Activated naive CD4-positive, alpha-beta T cell treated with anti-CD3 and anti-CD28 coated beads for 36 hours (primary cell): ENCODE results near the gene CUX1. TPM values are rescaled to one million over a fixed set of nuclear protein-coding genes. Genes with fewer than 3 reads are reported as not detected.
"Not testable (repeated sequence)": the region's sequence is repeated elsewhere in the genome, so short reads cannot be mapped to it uniquely, and the experiment has no call there.

Source experiments
- CTCF ChIA-PET: fragments of 350-600 bp; sonication (Branson Sonifier 250); formaldehyde crosslinking; loops from one replicate; lab custom pipeline; 2021; ENCODE audit warnings: antibody characterized with exemption; lab: Charles Lee
- DNase-seq: peaks from one replicate; pipeline ENCODE4 v3.0.0-alpha.2; 2020
- H3K27ac Mint-ChIP-seq: one replicate; pipeline ENCODE4 v1.8.0; 2021; ENCODE audit warnings: mild to moderate bottlenecking, mixed read lengths
- H3K27me3 Mint-ChIP-seq: one replicate; pipeline ENCODE4 v1.8.0; 2021; ENCODE audit warnings: low read depth, mixed read lengths
- H3K36me3 Mint-ChIP-seq: one replicate; pipeline ENCODE4 v1.8.0; 2021; ENCODE audit warnings: low read depth, mixed read lengths
- H3K4me1 Mint-ChIP-seq: one replicate; pipeline ENCODE4 v1.8.0; 2021; ENCODE audit warnings: low read depth, mixed read lengths
- H3K4me3 Mint-ChIP-seq: one replicate; pipeline ENCODE4 v1.8.0; 2021; ENCODE audit warnings: mild to moderate bottlenecking, moderate library complexity, mixed read lengths
- H3K9me3 Mint-ChIP-seq: one replicate; pipeline ENCODE4 v1.8.0; 2021; ENCODE audit warnings: mixed read lengths
- intact Hi-C: fragments of 100-400 bp; cut with micrococcal nuclease; formaldehyde crosslinking; loops from one replicate; pipeline ENCODE4 v1.15.1; 2023
- total RNA-seq, 2 experiments: library from RNA; stranded (reverse); gene quantifications; one replicate each; pipeline ENCODE4 v1.2.3, GENCODE V29; 2021

The CUX1 gene
- total RNA-seq, 2 experiments from 2014 or later: 22.2 to 25.5 TPM

DNA sequence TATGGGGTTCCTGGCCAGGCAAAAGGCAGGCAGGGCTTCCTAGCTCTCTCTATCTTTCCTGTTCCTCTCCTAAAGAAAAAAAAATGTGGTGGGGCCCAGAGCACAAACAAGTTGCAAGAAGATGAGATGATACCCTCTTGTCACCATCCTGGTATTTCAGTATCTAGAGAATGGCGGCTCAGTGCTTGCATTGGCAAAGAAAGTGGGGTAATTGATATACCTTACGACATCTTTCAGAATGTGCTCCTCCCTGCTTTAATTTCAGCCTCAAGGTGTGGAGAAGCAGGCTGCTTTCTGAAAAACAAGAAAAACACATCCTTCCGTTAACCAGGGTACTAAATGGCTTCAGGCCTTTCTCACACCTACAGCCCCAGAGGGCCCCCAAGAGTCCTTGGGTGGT lies 34.5 kb upstream of the CUX1 start:
- DNase-seq: no peak
- CTCF ChIA-PET: no interaction called here
- Mint-ChIP-seq H3K4me1 (peaks cover 4% of the 10 kb centered on the region), H3K36me3 (no peaks in the 10 kb centered on the region), H3K27ac (no peak overlapping the region), H3K4me3 (no peak overlapping the region), H3K9me3 (no peaks in the 10 kb centered on the region), H3K27me3 (no peaks in the 10 kb centered on the region)
- intact Hi-C loops: no loop called here

DNA sequence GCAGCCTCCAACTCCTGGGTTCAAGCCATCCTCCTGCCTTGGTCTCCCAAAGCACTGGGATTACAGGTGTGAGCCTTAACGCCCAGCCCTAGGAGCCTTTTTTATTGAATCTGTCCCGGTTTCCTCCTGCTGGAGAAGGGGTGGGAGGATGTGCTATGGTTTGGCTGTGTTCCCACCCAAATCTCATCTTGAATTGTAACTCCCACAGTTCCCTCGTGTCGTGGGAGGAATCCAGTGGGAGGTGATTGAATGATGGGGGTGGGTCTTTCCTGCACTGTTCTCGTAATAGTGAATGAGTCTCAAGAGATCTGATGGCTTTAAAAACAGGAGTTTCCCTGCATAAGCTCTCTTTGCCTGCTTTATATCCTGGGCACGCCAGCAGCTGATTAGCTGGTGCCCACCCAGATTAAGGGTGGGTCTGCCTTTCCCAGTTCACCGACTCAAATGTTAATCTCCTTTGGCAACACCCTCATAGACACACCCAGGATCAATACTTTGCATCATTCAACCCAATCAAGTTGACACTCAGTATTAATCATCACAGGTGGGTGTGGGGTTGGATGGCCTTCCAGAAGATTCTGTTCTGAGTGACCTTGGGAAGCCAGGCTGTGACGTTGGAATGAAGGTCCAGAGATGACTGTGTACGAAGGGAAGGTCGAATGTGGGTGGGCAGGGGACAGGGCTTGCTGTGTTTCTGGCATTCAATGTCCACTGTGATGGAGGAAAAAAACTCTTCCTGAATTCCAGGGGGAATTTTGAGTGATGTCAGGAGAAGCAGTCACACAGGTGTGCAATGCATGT lies 33.8 kb upstream of the CUX1 start:
- H3K27me3 Mint-ChIP-seq: no peaks in the 10 kb centered on the region
- no peaks in the 10 kb centered on the region for H3K9me3 Mint-ChIP-seq
- CTCF ChIA-PET: interaction anchor here (0.5 kb wide), 1 partner anchor 292 kb away, joined by 3 read pairs; no protein-coding TSS in a partner anchor
- peaks cover 4% of the 10 kb centered on the region for H3K4me1 Mint-ChIP-seq
- no peaks in the 10 kb centered on the region for H3K36me3 Mint-ChIP-seq
- intact Hi-C loops: no loop called here
- no peak for DNase-seq
- no peak overlapping the region for H3K27ac Mint-ChIP-seq
- no peak overlapping the region for H3K4me3 Mint-ChIP-seq

GRCh38 chr7:101784292-101785127 lies 32.9 kb upstream of the CUX1 start:
- CTCF ChIA-PET: no interaction called here
- Mint-ChIP-seq H3K4me1 (peaks cover 4% of the 10 kb centered on the region), H3K27ac (no peak overlapping the region), H3K9me3 (no peaks in the 10 kb centered on the region), H3K36me3 (no peaks in the 10 kb centered on the region), H3K27me3 (no peaks in the 10 kb centered on the region), H3K4me3 (no peak overlapping the region)
- intact Hi-C loops: no loop called here
- no peak for DNase-seq

- intact Hi-C loops: no loop called here
- CTCF ChIA-PET: no interaction called here
- H3K27me3 Mint-ChIP-seq: no peaks in the 10 kb centered on the region
- no peak overlapping the region for H3K27ac Mint-ChIP-seq
- H3K4me1 Mint-ChIP-seq: peaks cover 4% of the 10 kb centered on the region
- H3K4me3 Mint-ChIP-seq: no peak overlapping the region
- DNase-seq: no peak
- no peaks in the 10 kb centered on the region for H3K36me3 Mint-ChIP-seq
- no peaks in the 10 kb centered on the region for H3K9me3 Mint-ChIP-seq
These were observed 29.6 kb upstream of the CUX1 start for GRCh38 chr7:101787864-101788263.

GRCh38 chr7:101788517-101788916 lies 28.9 kb upstream of the CUX1 start:
- intact Hi-C loops: no loop called here
- Mint-ChIP-seq H3K27ac (no peak overlapping the region), H3K36me3 (no peaks in the 10 kb centered on the region), H3K4me1 (peaks cover 4% of the 10 kb centered on the region), H3K27me3 (no peaks in the 10 kb centered on the region), H3K4me3 (no peak overlapping the region), H3K9me3 (no peaks in the 10 kb centered on the region)
- no peak for DNase-seq
- CTCF ChIA-PET: no interaction called here

- no peak for DNase-seq
- no peaks in the 10 kb centered on the region for H3K4me1 Mint-ChIP-seq
- intact Hi-C loops: no loop called here
- no peak overlapping the region for H3K27ac Mint-ChIP-seq
- no peaks in the 10 kb centered on the region for H3K27me3 Mint-ChIP-seq
- H3K4me3 Mint-ChIP-seq: no peak overlapping the region
- H3K36me3 Mint-ChIP-seq: no peaks in the 10 kb centered on the region
- H3K9me3 Mint-ChIP-seq: no peaks in the 10 kb centered on the region
- CTCF ChIA-PET: no interaction called here
These were observed 26.7 kb upstream of the CUX1 start for GRCh38 chr7:101790566-101791293.

- Mint-ChIP-seq H3K27me3 (no peaks in the 10 kb centered on the region), H3K36me3 (no peaks in the 10 kb centered on the region), H3K4me3 (no peak overlapping the region), H3K27ac (no peak overlapping the region), H3K9me3 (no peaks in the 10 kb centered on the region), H3K4me1 (no peaks in the 10 kb centered on the region)
- intact Hi-C loops: no loop called here
- CTCF ChIA-PET: interaction anchor here (0.8 kb wide), 1 partner anchor 49 kb away, joined by 3 read pairs; no protein-coding TSS in a partner anchor
- no peak for DNase-seq
These were observed 25.3 kb upstream of the CUX1 start for GRCh38 chr7:101792051-101792681.

- H3K36me3 Mint-ChIP-seq, H3K27ac Mint-ChIP-seq, H3K9me3 Mint-ChIP-seq, DNase-seq, H3K4me3 Mint-ChIP-seq, intact Hi-C loops, H3K27me3 Mint-ChIP-seq, H3K4me1 Mint-ChIP-seq: not testable (repeated sequence)
- CTCF ChIA-PET: interaction anchor here (0.8 kb wide), 1 partner anchor 49 kb away, joined by 3 read pairs; no protein-coding TSS in a partner anchor
These were observed 24.7 kb upstream of the CUX1 start for GRCh38 chr7:101792682-101793071.

GRCh38 chr7:101795461-101795860 lies 22.0 kb upstream of the CUX1 start:
- CTCF ChIA-PET: no interaction called here

DNA sequence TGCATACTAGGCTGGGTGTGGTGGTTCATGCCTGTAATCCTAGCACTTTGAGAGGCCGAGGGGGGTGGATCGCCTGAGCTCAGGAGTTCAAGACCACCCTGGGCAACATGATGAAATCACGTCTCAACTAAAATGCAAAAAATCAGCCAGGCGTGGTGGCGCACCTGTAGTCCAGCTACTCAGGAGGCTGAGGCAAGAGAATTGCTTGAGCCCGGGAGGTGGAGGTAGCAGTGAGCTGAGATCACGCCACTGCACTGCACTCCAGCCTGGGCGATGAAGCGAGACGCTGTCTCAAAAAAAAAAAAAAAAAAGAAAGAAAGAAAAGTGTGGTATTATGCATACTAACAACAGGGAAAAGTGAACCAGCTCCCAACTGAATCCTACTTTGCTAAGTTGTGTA lies 19.3 kb upstream of the CUX1 start:
- intact Hi-C loops, H3K4me1 Mint-ChIP-seq, H3K27ac Mint-ChIP-seq, H3K36me3 Mint-ChIP-seq, H3K4me3 Mint-ChIP-seq, H3K27me3 Mint-ChIP-seq, H3K9me3 Mint-ChIP-seq, DNase-seq: not testable (repeated sequence)
- CTCF ChIA-PET: interaction anchor here (0.9 kb wide), 1 partner anchor 54 kb away, joined by 3 read pairs; no protein-coding TSS in a partner anchor

More at GRCh38 chr7:101795461-101795860, 22.0 kb upstream of the CUX1 start:
- no peak overlapping the region for H3K27ac Mint-ChIP-seq
- no peaks in the 10 kb centered on the region for H3K27me3 Mint-ChIP-seq
- no peak for DNase-seq
- no peaks in the 10 kb centered on the region for H3K4me1 Mint-ChIP-seq
- no peaks in the 10 kb centered on the region for H3K9me3 Mint-ChIP-seq
- H3K36me3 Mint-ChIP-seq: no peaks in the 10 kb centered on the region
- no peak overlapping the region for H3K4me3 Mint-ChIP-seq
- intact Hi-C loops: no loop called here

DNA sequence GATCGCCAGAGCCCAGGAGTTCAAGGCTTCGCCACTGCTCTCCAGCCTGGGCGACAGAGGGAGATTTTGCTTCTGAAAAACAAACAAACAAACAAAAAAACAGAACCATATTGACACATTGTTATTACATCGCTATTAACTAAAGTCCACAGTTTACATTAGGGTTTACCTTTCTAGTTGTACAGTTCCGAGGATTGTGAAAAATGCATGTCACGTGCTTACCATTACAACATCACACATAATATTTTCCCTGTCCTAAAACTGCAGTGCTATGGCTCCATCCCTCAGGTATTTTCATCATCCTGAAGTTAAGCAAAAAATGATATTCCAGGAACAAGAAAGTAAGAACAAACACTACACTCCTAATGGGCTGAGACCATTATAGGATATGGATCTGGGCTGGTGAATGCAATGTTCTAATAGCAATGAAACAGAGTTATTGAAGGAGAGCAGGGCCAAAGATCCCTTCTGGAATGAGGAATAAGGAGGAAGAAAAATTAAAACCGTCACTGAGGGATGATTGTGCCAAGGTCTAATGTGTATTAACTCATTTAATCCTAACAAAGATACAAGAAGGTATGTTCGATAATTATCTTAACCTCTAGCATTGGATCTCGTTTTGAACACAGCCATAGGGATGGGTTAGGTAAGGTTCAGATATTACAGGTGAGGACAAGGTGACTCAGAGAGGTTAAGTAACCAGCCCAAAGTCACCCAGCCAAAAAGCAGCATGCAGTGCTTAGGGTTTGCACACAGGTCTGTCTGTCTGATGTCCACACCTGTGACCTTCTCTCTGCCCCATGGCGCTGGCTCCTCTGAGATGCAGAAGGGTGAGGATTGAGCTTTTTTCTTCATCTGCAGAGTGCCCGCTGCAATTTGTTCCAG lies 14.0 kb upstream of the CUX1 start:
- no peak for DNase-seq
- peaks cover 6% of the 10 kb centered on the region for H3K27me3 Mint-ChIP-seq
- no peaks in the 10 kb centered on the region for H3K9me3 Mint-ChIP-seq
- CTCF ChIA-PET: no interaction called here
- H3K36me3 Mint-ChIP-seq: no peaks in the 10 kb centered on the region
- peaks cover 17% of the 10 kb centered on the region for H3K4me1 Mint-ChIP-seq
- intact Hi-C loops: no loop called here
- no peak overlapping the region for H3K27ac Mint-ChIP-seq
- no peak overlapping the region for H3K4me3 Mint-ChIP-seq
